HG03378 (cell line): Measurements from ENCODE around the gene ZNF146.
A peak's percentile ranks its signal among the peaks of the same experiment; 100 is the strongest.
"Not testable (repeated sequence)": the region's sequence is repeated elsewhere in the genome, so short reads cannot be mapped to it uniquely, and the experiment has no call there.

Source experiments
- ATAC-seq: cut with Tn5 transposase; IDR thresholded peaks from one replicate; pipeline ENCODE4 v1.9.1; 2021; ENCODE audit warnings: mild to moderate bottlenecking, moderate library complexity; ENCODE audit not compliant: unreplicated experiment

The ZNF146 gene

DNA sequence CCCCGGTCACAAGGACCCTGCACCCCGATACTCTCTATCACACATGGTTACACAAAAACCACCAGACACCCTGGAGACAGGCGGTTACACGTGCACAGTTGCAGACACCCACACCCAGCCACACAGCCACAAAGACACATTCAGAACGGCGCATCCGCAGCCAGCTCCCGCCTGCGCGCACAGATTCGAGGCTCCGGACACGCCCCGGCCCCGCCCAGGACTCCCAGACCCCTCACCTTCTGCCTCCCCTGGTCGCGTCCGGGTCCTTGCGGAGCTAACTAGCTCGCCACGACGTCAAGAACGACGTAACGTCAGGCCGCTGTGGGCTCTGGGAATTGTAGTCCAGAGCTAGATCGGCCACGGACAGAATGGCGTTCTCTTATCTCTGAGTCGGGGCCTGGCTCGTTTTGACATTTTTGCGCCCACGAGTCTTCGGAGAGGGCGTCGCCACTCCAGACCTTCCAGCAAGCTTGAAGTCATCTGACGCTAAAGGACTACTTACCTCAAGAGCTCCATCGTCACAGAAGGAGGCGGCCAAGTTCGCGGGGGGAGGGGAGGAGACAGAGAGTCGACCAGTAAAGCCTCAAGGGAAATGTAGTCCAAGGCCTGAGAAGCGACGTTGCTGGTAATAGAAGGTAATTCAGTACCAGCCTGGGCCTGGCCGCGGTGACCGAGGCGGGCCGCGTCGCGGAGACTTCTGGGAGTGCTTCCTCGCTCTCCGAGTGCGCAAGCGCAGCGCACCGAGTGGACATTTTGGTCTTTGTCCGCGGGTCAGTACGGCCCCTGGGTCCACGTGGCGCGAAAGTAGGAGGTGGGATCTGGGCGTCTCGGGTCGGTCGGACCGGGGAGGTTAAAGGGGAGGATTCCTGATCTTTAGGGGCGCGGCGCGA, at the start of gene ZNF146, which contains the start of gene ZNF565:
Gene ZNF146 (plus strand): TSS at position 721 of the 890 bp plus-strand sequence. CDS start 21,335 bp downstream, outside the sequence.
Gene ZNF565 (minus strand): TSS at position 280 of the 890 bp plus-strand sequence. CDS start 12,680 bp downstream, outside the sequence.
- ATAC-seq: peak; percentile 80

DNA sequence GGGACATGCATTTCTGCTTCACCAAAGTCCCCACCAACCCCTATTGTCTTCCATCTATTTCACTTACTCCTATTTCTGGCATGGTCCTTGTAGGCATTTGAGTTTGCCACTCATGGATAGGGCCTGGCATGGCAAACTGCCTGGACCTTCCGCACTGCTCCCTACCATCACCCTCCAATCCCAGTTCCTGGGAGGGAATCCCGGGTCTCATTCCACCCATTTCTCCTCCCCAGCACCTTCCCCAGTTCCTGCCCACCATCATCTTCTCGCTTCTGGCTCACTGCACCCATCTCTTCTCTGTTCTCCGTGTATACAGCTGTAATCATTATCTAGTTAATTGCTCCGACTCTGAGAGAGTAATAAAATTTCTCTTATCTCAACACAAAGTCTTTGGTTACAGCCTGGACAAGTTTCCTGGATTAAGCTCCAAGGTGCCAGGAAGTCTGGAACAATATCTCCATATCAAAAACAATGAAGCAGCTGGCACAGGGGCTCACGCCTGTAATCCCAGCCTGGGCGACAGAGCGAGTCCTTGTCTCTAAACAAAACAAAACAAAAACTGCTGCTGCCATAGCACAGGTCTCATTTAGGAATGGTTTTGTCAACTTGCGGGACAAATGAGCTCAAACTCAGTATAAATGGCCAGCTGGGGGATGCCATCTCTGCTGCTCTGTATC, 45.7 kb upstream of the ZNF146 start:
- ATAC-seq: no peak

DNA sequence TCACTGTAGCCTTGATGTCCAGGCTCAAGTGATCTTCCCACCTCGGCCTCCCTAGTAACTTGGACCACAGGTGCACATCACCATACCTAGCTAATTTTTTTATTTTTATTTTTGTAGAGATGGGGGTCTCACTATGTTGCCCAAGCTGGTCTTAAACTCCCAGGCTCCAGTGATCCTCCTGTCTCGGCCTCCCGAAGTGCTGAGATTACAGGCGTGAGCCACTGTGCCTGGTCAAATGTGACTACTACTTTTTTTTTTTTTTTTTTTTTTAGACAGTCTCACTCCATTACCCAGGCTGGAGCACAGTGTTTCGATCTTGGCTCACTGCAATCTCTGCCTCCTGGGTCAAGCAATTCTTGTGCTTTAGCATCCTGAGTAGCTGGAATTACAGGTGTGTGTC, 42.1 kb upstream of the ZNF146 start:
- no peak for ATAC-seq

DNA sequence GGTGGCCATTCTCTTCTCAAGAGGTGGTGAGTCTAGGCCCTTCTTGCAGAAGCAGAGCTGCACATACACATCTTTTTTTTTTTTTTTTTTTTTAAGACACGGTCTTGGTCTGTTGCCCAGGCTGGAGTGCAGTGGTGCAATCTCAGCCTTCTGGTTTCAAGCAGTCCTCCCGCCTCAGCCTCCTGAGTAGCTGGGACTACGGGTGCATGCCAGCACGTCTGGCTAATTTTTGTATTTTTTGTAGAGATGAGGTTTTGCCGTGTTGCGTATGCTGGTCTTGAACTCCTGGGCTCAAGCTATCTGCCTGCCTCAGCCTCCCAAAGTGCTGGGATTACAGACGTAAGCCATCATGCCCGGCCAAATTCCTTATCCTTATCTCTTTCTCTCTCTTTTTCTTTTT, 41.1 kb upstream of the ZNF146 start:
- not testable (repeated sequence) for ATAC-seq

DNA sequence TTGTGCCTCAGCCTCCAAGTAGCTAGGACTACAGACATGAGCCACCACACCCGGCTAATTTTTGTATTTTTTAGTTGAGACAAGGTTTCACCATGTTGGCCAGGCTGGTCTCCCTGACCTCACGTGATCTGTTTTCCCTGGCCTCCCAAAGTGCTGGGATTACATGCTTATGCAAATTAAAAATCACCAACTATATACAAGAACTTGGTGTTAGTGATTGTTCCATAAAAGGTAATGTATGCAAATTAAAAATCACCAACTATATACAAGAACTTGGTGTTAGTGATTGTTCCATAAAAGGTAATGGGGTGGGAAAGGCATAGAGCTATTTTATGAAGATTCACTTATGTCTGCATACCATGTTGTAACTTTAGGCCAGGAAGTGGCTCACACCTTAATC, 35.8 kb upstream of the ZNF146 start:
- ATAC-seq: not testable (repeated sequence)

DNA sequence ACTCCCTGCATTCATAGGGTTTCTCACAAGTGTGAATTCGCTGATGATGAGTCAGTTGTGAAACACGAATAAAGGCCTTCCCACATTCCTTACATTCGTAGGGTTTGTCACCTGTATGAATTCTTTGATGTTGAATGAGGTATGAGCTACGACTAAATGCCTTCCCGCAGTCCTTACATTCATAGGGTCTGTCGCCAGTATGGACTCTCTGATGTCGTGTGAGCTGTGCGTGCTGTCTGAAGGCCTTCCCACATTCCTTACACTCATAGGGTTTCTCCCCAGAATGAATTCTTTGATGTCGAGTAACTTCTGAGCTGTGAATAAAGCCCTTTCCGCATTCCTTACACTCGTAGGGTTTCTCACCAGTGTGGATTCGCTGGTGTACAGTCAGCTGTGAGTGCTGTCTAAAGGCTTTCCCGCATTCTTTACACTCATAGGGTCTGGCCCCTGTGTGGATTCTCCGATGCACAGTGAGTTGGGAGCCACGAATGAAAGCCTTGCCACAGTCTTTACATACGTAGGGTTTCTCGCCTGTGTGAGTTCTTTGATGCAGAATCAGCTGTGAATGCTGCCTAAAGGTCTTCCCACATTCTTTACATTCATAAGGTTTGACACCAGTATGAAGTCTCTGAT, 32.2 kb upstream of the ZNF146 start:
- ATAC-seq: no peak

DNA sequence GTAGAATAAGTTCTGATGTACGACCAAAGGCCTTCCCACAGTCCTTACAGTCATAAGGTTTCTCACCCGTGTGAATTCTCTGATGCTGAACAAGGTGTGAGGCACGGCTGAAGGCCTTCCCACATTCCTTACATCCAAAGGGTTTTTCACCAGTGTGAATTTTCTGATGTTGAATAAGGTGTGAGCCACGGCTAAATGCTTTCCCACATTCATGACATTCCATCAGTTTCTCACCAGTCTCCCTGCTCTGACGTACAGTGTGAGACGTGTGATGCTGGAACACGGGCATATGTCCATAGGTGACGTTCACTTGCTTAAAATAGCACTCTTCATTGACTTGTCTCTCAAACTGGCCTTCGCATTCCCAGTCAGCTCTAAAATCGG, 31.7 kb upstream of the ZNF146 start:
- ATAC-seq: no peak

DNA sequence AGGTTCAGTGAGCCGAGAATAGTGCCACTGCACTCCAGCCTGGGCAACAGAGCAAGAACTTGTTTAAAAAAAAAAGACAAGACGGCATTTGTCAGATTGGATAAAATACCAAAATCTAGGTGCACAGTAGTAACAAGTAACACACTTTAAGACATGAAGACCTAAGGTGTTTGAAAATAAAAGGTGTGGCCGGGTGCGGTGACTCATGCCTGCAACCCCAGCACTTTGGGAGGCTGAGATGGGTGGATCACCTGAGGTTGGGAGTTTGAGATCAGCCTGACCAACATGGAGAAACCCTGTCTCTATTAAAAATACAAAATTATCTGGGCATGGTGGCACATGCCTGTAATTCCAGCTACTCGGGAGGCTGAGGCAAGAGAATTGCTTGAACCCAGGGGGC, 28.2 kb upstream of the ZNF146 start:
- ATAC-seq: not testable (repeated sequence)

DNA sequence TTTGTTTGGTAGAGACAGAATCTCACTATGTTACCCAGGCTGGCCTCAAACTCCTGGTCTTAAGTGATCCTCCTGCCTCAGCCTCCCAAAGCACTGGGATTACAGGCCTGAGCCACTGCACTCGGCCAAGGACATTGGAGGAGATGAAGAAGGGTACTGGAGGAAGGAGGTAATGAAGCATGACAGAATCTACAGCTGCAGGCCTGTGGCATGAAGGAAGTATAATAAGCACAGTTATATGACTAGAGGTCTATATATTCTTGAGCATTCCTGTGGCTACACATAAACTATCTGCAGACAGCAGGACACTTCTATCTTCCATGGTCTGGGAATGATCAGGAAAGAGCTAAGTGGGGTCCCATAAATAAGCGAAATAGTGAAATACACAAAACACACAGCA, 18.7 kb upstream of the ZNF146 start:
- ATAC-seq: no peak

DNA sequence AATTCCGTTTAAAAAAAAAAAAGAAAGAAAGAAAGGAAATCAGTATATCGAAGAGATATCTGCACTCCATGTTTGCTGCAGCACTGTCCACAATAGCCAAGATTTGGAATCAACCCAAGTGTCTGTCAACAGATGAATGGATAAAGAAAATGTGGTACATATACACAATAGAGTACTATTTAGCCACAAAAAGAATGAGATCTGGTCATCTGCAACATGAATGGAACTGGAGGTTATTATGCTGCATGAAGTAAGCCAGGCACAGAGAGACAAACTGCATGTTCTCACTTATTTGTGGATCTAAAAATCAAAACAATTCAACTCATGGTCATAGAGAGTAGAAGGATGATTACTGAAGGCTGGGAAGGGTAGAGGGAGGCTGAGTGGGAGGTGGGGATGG, 16.8 kb upstream of the ZNF146 start:
- ATAC-seq: no peak

DNA sequence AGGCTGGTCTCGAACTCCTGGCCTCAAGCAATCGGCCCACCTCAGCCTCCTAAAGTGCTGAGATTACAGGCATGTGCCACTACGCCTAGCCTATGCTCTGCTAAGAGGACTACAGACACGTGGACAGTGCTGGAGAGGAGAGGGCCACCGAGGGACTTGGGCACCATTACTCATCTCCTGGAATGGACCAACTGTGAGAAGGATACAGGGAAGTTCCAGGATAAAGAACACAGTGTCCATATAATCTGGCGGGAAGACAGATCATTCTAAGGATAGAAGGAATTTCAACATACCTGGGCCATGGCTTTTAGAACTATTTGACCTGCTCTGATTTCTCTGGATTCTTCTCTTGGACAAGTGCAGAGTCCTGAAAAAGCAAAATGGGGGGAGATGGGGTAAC, 13.2 kb upstream of the ZNF146 start:
- no peak for ATAC-seq

DNA sequence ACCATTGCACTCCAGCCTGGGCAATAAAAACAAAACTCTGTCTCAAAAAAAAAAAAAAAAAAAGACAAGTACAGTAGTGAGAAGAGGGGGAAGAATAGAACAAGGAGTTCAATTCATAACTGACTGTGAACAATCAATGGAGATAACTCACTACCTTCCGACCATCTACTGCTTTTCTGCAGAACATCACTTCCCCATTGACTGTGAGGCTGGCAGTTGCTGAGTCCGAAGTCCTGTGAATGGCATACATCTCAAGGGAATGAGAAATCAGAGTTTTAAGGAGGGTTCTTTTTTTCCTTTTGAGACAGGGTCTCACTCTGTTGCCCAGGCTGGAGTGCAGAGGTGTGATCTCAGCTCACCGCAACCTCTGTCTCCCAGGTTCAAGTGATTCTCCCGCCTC, 11.6 kb upstream of the ZNF146 start:
- ATAC-seq: no peak

DNA sequence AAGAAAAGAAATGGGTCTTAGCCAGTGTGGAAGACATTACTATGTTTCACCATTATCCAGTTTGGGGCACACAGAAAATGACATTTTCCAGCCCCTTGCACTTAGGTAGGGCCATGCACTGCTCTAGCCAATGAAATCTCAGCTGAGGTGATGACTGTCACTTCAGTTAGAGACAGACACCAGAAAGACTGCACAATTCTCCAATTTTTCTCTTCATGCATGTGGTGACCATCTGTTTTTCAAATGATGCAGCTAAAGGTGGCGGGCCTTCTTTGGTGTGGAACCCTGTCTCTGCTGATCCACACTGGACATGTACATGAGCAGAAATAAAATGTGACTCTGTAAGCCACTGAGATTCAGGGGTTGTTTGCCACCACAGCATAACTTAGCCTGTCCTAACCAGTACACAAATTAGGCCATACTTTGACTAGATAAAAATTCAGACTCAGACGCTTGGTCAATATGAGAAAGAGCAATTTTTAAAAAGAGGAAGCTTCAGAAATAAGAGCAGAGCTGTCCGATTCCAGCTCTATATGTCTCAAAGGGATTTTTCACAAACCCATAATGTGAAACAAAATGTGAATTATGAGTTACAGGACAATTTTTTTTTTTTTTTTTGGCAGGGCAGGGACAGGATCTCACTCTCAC, 7.2 kb upstream of the ZNF146 start:
- peak; percentile 76 for ATAC-seq

DNA sequence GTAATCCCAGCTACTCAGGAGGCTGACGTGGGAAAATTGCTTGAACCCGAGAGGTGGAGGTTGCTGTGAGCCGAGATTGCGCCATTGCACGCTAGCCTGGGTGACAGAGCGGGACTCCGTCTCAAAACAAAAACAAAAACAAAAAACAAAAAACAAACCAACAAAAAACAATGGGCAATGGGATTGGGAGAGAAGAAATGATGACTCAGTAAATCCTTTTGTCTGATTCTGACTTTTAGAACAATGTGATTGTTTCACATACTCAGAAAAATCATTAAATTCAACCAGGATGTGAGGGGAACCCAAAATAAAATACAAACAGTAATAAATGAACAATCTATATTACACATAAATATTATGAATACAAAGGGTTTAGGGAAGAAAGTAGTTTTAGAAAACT, 5.5 kb upstream of the ZNF146 start:
- no peak for ATAC-seq

DNA sequence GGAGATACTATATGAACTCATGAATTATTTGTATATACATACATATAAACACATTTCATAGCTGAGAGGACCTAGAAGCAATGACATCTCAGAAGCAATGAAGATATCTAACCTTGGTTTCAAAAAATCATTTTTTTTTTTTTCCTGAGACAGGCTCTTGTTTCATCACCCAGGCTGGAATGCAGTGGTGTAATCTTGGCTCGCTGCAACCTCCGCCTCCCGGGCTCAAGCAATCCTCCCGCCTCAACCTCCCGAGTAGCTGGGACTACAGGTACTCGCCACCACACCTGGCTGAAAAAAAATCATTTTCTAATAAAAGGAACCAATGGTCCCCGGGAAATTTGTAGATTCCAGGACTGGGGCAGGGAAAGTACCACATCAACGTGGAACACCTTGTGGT, 4.4 kb upstream of the ZNF146 start:
- ATAC-seq: no peak

DNA sequence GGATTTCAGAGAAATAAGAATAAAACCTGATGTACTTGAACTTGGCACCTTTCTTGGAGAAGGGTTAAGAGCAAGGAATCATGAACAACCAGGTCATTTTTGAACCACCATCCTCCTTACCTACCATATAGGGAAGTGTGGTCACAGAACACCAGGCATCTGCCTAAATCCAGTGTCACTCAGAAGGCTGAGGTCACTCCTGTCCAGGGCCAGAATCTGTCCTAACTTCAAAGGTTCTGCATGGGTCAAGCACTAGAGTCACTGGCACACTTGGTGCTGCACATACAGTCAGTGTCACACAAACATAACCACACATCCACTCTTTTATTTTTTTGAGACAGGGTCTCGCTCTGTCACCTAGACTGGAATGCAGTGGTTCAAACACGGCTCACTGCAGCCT, 2.0 kb upstream of the ZNF146 start:
- ATAC-seq: no peak

DNA sequence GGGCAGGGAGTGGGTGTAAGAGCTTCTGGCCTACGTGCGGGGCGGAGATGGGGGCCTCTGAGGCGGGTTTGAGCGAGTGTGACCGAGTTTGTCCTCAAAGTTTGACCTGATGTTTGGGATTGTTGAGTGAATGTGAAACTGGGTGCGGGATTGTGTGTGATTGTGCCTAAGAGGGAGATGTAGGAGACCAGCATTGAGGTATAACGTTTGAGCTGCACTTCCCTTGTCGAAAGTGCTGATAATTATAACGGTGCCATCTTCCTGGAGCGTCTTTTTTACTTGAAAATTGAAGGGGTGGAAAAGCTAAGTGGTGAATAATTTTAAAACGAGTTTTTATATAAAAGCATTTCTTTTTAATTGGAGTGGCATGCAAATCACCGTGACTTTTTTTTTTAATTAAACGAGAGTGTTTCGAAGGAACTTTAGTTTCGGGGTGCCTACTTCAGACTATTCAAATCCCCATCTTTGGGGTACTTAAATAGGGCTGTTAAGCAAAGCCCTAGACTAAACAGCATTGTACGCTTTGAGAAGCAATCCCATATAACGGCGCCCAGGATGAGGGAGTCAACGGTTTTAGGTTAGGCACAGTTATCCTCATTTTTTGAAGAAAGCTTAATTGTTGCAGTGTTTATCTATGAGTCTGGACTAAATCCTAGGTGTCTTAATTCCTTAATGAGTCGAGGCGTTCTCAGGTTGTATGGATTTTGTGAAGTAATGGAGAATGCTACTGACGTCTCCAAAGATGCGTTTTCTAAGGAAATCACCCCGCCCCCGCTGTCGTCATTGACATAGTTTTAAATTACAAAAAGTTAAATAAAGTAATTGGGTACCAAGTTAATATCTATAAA, 594 bp downstream of the ZNF146 start:
- ATAC-seq: no peak

DNA sequence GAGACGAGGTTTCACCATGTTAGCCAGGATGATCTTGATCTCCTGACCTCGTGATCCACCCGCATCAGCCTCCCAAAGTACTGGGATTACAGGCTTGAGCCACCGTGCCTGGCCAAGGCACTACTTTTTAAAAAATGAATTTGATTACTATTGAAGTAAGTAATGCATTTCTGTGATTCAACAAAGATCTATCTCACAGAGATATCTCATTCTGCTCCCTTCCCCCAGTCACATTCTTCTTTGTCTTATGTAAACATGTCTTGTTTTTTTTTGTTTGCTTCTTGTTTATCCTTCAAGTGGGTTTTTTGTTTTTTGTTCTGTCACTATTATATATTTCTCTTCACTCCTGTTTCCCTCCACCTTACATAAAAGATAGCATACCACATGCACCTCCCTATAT, 6.6 kb downstream of the ZNF146 start:
- no peak for ATAC-seq

DNA sequence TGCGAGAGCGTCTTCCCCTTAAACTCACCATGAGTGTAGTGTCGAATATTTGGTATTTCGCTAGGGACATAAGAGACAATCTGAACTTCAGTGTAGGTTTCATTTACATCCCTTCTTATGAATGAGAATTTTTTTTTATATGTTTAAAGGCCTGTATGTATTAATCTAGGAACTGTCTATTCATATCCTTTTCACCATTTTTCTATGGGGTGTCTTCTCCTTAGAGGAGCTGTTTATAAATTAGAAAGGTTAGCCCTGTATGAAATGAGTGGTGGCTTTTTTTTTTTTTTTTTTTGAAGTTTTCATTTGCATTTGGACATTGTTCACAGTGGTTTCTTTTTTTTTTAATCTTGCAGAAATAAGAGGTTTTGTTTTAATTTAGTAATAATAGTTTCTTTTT, 7.6 kb downstream of the ZNF146 start:
- no peak for ATAC-seq

DNA sequence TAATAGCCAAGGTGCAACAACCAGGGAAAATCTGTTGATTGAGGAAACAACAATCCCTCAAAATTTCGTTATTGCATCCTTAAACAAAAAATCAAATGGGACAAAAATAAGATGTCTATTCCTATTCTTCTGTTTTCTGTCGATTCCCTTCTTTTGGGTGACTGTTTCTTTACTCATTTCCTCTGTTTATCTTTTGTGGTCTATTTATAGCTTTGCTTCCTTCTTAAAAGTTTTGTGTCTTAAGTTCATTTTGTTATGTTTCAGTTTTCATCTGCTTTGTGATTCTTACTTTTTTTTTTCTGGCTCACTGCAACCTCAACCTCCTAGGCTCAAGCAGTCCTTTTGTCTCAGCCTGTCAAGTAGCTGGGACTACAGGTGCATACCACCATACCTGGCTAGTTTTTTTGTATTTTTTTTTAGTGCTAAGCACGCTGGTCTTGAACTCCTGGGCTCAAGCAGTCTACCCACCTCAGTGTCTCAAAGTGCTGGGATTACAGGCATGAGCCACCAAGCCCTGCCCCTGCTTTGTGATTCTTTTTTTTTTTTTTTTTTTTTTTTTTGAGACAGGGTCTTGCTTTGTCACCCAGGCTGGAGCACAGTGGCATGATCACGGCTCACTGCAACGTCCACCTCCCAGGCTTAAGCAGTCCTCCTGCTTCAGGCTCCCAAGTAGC, 10.4 kb downstream of the ZNF146 start:
- ATAC-seq: no peak
